Osteocyte (in vitro differentiated cells): ENCODE data around the gene ACAN. TPM values are rescaled to one million over a fixed set of nuclear protein-coding genes. Genes with fewer than 3 reads are reported as not detected.
"Not testable (repeated sequence)": the region's sequence is repeated elsewhere in the genome, so short reads cannot be mapped to it uniquely, and the experiment has no call there.

Source experiments
- DNase-seq: peaks from one replicate; pipeline ENCODE4 v3.0.0; 2021; ENCODE audit warnings: mixed read lengths; ENCODE audit not compliant: unreplicated experiment; ENCODE audit errors: extremely low spot score
- H3K27ac Mint-ChIP-seq: one replicate; pipeline ENCODE4 v1.8.0; 2021; ENCODE audit warnings: mild to moderate bottlenecking, mixed read lengths; ENCODE audit not compliant: unreplicated experiment
- H3K27me3 Mint-ChIP-seq: one replicate; pipeline ENCODE4 v1.8.0; 2021; ENCODE audit warnings: mixed read lengths; ENCODE audit not compliant: unreplicated experiment
- H3K36me3 Mint-ChIP-seq: one replicate; pipeline ENCODE4 v1.8.0; 2021; ENCODE audit warnings: mixed read lengths; ENCODE audit not compliant: unreplicated experiment
- H3K4me1 Mint-ChIP-seq: one replicate; pipeline ENCODE4 v1.8.0; 2021; ENCODE audit warnings: mixed read lengths; ENCODE audit not compliant: unreplicated experiment
- H3K4me3 Mint-ChIP-seq: one replicate; pipeline ENCODE4 v1.8.0; 2021; ENCODE audit warnings: mild to moderate bottlenecking, moderate library complexity, mixed read lengths; ENCODE audit not compliant: unreplicated experiment
- H3K9me3 Mint-ChIP-seq: one replicate; pipeline ENCODE4 v1.8.0; 2021; ENCODE audit warnings: mixed read lengths; ENCODE audit not compliant: unreplicated experiment
- total RNA-seq: library from RNA; stranded (reverse); gene quantifications from 2 replicates; pipeline ENCODE4 v1.2.1, GENCODE V29; 2021
- TF ChIP-seq, protein P1 (sequence below): fragments of 200-600 bp; sonication (generic); IDR thresholded peaks from 2 replicates; pipeline ENCODE4 v1.5.0; 2021; ENCODE audit warnings: antibody characterized with exemption, mild to moderate bottlenecking, moderate library complexity

The ACAN gene
- total RNA-seq, 1 donor from 2014 or later: 11.6 TPM

DNA sequence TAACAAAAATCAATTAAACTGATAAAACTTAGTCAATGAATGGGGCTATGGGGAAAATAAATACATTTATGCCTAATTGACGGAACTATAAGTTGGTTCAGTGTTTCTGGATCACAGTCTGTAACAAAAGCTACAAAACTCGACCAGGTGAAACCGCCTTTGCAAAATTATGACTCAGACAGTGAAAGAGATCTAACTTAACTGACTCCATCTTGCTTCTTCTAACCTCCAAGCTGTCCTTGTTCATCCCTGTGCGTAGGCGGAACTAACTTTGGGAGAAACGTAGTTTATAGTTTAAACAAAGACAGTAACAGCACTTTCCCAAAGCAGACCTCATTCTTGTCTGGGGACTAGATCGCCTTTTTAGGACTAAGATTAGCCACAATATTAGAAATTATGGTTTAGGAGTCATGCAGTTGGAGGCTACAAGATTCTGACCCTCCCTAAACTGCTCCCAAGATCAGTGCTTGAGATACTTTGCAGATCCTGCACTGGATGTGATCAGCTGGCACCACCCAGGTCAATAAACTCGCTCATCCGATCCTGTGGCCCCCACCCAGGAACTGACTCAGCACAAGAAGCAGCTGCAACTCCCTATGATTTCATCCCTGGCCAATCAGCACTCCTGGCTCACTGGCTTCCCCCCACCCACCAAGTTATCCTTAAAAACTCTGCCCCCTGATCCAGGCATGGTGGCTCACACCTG, 117.1 kb downstream of the ACAN start:
- Mint-ChIP-seq H3K9me3 (no peaks in the 10 kb centered on the region), H3K4me1 (peaks cover 17% of the 10 kb centered on the region), H3K27me3 (no peaks in the 10 kb centered on the region), H3K36me3 (no peaks in the 10 kb centered on the region), H3K4me3 (no peak overlapping the region), H3K27ac (no peak overlapping the region)
- TF ChIP-seq, protein P1, sequence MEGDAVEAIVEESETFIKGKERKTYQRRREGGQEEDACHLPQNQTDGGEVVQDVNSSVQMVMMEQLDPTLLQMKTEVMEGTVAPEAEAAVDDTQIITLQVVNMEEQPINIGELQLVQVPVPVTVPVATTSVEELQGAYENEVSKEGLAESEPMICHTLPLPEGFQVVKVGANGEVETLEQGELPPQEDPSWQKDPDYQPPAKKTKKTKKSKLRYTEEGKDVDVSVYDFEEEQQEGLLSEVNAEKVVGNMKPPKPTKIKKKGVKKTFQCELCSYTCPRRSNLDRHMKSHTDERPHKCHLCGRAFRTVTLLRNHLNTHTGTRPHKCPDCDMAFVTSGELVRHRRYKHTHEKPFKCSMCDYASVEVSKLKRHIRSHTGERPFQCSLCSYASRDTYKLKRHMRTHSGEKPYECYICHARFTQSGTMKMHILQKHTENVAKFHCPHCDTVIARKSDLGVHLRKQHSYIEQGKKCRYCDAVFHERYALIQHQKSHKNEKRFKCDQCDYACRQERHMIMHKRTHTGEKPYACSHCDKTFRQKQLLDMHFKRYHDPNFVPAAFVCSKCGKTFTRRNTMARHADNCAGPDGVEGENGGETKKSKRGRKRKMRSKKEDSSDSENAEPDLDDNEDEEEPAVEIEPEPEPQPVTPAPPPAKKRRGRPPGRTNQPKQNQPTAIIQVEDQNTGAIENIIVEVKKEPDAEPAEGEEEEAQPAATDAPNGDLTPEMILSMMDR: no peak
- DNase-seq: no peak

DNA sequence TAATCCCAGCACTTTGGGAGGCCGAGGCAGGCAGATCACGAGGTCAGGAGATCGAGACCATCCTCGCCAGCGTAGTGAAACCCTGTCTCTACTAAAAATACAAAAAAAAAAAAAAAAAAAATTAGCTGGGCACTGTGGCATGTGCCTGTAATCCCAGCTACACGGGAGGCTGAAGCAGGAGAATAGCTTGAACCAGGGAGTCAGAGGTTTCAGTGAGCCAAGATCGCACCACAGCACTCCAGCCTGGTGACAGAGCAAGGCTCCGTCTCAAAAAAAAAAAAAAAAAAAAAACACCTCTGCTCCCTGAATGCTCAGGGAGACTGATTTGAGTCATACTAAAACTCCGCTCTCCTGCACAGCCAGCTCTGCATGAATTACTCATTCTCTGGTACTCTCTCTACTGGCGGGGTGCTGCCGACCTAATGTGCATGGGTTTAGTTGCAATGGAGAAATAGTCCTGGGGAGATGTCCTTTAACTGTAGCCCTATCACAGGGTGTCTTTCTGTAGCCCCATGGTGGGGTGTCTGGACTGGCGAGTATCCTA, 117.7 kb downstream of the ACAN start:
- not testable (repeated sequence) for H3K27ac Mint-ChIP-seq, DNase-seq, H3K4me3 Mint-ChIP-seq, H3K36me3 Mint-ChIP-seq, H3K9me3 Mint-ChIP-seq, H3K27me3 Mint-ChIP-seq
- peaks cover 17% of the 10 kb centered on the region for H3K4me1 Mint-ChIP-seq

Other genes with a start within 250 kb of the ACAN start
- gene AEN, start 182.1 kb upstream of the ACAN start, total RNA-seq: 25.1 and 26.8 TPM in 2 replicates
- gene ISG20, start 164.4 kb upstream of the ACAN start, total RNA-seq: 8.4 and 10.2 TPM in 2 replicates
- 41.3 and 41.9 TPM in 2 replicates for gene HAPLN3, start 92.1 kb downstream of the ACAN start, total RNA-seq
- gene MFGE8, start 109.9 kb downstream of the ACAN start, total RNA-seq: 255 and 259 TPM in 2 replicates